HG03342 (cell line): ENCODE data around the gene RPL18A.
"Not testable (repeated sequence)": the region's sequence is repeated elsewhere in the genome, so short reads cannot be mapped to it uniquely, and the experiment has no call there.

Experiments used
- ATAC-seq: cut with Tn5 transposase; IDR thresholded peaks from one replicate; pipeline ENCODE4 v1.9.1; 2021; ENCODE audit warnings: mild to moderate bottlenecking, moderate library complexity; ENCODE audit not compliant: unreplicated experiment

RPL18A gene

DNA sequence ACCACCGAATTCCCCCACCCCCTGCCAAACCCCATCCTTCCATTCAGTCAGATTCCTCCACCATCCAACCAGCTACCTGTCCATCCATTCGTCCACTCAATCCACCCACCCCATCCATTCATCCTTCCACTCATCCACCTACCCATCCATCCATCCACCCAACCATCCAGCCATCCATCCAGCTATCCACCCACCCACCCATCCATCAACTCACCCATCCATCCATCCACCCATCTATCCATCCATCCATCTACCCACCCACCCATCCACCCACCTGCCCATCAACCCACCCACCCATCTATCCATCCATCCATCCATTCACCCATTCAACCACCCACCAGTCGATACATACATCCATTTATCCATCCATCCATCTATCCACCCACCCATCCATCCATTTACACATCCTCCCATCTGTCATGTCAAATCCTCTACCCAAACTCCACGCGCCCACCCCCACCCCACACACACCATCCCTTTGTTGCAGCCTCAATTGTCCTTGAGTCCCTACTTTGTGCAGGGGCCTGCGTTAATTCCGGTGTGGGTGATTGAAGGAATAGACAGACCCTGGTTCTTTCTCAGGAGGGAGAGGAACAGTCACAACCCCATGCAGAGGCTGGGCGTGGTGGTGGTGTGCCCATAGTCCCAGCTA lies 6.7 kb downstream of the RPL18A start:
- no peak for ATAC-seq

DNA sequence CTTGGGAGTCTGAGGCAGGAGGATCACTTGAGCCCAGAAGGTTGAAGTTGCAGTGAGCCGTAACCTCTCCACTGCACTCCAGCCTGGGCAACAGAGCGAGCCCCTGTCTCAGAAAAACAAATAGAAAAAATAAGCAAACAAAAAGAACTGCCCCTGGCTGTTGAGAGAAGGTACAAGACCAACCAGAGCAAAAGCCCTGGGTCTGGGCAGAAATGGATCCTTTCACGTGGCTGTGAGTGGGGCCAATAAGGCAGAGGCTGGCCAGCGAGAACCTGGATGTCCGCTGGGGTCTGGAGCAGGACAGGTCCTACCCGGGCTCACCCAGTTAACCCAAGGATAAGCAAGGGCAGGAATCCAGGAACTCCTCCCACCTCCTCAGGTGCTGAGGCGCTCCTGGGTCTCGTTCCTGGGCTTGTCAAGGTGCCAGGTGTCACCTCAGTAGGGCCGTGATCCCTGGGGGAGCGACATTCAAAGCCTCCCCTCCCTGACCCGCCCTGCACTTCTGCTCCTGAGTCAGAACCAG lies 7.3 kb downstream of the RPL18A start:
- no peak for ATAC-seq

DNA sequence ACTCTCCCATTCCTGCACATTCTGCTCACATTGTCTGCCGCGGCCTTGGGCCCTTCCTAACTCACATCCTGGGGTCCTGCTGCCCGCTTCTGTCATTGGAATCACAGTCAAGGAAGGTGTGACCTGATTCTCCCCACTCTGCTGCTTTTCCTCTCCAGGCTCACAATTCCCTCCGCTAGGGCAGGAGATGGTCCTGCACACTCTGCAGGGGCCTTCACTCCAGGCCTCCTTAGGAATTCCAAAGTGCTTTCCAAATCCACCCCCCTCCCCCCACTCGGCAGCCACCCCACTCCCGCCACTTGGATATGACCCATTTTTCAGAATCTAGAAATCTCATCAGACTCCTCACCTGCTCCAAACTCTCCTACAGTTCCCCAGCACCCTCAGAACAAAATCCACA lies 9.0 kb downstream of the RPL18A start:
- ATAC-seq: no peak

DNA sequence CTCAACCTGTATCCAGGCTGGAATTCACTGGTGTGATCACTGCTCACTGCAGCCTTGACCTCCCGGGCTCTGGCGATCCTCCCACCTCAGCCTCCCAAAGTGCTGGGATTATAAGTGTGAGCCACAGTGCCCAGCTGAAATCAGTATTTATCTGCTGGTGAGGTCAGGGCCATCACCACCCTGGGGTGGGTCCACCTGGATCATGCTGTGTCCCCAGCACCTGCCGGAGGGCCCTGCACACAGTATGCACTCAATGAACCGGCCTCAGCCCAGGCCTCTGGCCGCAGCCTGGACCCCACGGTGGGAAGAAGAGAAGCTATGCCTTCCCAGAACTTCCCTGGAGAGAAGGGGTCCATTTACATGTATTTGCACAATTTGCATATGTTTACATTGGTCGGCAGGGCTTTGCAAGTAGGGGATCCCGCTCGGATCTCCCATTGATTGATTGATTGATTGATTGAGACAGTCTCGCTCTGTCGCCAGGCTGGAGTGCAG lies 9.5 kb downstream of the RPL18A start:
- no peak for ATAC-seq

DNA sequence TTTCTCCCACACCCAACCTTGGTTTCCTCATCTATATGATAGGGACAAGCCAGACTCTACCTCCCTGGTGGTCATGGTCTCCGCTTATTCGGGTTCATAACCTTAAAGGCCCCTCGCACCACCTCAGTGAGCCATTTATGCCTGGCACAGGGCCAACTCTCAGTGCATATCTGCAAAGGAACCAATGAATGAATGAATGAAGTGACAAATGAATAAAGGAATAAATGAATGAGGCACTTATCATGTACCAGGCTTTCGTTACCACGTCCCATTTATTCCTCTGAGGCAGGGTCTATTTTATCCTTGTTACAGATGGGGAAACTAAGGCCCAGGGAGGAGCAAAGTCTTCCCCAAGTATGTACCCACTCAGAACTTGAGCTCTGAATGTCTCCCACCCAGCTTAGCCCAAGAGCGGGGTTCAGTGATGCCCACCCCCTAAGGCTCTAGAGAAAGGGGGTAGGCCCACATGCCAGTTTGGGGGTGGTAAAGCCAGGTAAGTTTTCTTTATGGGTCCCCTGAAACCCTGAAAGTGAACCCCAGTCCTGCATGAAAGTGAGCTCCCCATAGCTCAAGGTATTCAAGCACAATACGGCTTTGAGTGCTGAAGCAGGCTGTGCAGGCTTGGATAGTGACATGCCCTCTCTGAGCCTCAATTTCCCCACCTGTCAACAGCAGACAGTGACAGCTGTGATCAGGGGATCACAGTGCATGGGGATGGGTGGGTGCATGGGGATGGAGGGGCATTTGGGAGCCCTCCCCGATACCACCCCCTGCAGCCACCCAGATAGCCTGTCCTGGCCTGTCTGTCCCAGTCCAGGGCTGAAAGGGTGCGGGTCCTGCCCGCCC lies 11.5 kb downstream of the RPL18A start:
- ATAC-seq: no peak

DNA sequence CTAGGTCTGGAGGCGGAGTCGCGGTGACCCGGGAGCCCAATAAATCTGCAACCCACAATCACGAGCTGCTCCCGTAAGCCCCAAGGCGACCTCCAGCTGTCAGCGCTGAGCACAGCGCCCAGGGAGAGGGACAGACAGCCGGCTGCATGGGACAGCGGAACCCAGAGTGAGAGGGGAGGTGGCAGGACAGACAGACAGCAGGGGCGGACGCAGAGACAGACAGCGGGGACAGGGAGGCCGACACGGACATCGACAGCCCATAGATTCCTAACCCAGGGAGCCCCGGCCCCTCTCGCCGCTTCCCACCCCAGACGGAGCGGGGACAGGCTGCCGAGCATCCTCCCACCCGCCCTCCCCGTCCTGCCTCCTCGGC lies 12.2 kb downstream of the RPL18A start, which contains the start of gene SLC5A5:
TSS of gene SLC5A5 (plus strand) at position 68 of the 373 bp plus-strand sequence. CDS start 375 bp downstream, outside the sequence.
- ATAC-seq: no peak

DNA sequence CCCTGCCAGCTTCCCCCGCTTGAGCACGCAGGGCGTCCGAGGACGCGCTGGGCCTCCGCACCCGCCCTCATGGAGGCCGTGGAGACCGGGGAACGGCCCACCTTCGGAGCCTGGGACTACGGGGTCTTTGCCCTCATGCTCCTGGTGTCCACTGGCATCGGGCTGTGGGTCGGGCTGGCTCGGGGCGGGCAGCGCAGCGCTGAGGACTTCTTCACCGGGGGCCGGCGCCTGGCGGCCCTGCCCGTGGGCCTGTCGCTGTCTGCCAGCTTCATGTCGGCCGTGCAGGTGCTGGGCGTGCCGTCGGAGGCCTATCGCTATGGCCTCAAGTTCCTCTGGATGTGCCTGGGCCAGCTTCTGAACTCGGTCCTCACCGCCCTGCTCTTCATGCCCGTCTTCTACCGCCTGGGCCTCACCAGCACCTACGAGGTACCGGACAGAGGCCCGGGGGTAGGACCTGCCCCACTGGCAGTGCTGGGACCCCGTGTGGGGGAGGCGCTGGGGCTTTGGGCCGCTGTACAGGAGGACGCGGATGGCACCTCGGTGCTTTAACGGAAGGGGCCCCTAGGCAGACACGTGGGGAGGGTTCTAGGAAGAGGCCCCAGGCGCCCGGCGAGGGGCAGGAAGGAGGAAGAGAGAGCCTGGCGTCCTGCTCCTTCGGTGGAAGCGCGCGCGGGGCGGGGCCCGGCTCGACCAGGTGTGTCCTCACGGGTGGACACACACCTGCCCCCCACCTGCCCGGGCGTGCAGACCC lies 12.7 kb downstream of the RPL18A start:
- no peak for ATAC-seq

DNA sequence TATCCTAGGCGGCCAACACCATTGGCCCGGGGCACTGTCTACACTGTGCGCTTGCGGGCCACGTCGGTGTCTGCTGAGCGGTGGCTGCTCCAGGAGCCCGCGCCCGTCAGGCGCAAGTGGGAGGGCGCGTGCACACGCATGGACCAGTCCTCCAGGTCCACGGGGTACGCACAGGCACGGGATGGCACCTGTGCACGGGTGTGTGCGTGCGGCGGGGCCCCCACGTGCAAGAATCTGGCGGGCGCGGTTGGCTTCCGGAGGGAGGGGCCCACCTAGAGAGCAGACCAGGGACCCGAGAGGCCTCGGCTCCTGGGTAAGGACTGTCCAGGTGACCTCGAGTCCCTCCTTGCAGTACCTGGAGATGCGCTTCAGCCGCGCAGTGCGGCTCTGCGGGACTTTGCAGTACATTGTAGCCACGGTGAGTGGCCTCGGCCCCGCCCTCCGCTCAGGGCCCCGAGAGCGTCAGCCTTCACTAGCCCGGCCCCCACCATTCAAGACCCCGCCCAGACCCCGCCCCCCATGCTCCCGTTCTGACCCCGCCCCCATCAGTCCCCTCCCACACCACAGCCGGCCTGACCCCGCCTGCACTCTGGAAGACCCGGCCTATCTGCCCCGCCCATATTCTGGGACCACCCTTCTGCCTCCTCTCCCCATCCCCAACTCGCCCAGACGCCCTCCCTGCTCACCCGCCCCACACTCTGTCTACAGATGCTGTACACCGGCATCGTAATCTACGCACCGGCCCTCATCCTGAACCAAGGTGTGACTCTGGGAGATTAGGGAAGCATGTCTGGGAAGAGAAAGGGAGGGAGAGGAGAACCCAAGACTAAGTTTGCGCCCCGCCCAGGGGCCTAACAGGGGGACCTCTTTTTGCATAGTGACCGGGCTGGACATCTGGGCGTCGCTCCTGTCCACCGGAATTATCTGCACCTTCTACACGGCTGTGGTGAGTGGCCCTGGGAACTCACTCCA lies 14.4 kb downstream of the RPL18A start:
- no peak for ATAC-seq

DNA sequence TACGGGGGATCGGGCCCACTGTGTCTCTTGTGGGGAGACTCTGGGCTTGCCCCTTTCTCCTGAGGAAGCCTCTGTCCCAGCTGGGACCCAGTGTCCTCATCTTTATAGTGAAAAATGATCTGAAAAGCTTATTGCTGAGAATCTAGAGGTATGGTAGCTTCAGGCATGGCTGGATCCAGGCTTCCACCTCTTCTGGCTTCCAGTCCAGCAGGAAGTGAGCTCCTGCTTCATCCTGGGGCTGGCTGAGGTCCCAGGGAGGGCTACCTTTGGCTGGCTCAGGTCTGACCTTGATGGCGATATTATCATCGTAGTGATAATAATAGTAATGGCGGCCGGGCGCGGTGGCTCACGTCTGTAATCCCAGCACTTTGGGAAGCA lies 15.0 kb downstream of the RPL18A start:
- no peak for ATAC-seq

DNA sequence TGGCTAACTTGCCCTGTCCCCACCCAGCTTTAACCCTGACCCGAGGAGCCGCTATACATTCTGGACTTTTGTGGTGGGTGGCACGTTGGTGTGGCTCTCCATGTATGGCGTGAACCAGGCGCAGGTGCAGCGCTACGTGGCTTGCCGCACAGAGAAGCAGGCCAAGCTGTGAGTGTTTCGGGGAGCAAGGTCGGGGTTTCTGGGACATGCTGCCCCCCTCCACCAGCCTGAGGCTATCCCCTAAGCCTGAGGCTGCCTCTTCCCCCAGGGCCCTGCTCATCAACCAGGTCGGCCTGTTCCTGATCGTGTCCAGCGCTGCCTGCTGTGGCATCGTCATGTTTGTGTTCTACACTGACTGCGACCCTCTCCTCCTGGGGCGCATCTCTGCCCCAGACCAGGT lies 18.0 kb downstream of the RPL18A start:
- no peak for ATAC-seq

DNA sequence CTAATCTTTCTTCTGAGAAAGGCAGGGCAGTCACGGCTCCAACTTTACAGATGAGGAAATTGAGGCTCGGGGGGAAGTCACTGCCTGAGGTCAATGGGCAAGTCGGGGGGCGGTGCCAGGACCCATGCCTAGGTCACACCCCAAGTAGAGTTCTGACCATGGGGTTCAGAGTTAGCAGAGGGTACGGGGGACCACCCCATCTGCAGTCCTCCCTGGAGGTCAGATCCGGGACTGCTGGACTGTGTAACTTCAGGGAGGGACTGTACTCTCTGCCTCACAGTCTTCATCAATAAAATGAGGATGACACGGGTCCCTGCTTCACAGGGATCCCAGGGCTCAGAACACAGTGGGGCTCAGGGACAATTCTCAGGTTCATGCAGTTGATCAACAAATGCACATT lies 19.8 kb downstream of the RPL18A start:
- ATAC-seq: no peak

DNA sequence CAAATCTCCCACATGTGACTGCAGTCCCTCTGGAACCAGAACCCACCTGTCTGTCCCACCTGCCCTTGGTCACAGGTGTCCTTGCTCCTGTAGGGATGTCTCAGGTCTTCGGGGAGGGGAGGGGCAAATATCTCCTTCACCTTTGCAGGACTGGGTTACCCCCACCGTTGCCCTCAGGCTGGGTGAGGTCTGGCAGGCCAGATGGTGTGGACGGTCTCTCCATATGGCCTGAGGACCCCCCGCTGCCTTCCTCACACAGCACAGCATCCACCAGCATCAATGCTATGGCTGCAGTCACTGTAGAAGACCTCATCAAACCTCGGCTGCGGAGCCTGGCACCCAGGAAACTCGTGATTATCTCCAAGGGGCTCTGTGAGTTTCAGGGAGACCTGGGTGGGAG lies 22.0 kb downstream of the RPL18A start:
- ATAC-seq: no peak

DNA sequence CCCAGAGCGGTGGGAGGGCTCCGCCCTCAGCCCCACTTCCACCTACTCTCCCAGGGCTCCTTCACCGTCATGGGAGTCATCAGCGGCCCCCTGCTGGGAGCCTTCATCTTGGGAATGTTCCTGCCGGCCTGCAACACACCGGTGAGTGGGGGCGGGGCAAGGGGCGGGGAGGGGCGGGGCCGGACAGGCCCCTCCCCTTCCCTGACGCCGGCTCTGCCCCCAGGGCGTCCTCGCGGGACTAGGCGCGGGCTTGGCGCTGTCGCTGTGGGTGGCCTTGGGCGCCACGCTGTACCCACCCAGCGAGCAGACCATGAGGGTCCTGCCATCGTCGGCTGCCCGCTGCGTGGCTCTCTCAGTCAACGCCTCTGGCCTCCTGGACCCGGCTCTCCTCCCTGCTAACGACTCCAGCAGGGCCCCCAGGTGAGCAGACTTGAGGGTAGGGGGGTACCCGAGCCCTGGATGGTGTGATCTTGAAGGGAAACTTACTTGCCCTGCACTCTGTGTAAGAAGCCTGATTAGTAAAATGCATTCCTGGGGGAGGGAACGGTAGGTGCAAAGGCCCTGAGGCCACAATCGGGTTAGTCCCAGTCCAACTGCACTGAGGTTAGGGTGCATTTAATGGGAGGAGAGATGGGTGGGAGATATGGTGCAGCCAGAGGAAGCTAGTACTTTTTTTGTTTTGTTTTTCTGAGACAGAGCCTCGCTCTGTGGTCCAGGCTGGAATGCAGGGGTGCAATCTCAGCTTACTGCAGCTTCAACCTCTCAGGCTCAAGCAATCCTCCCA lies 24.1 kb downstream of the RPL18A start:
- ATAC-seq: no peak

DNA sequence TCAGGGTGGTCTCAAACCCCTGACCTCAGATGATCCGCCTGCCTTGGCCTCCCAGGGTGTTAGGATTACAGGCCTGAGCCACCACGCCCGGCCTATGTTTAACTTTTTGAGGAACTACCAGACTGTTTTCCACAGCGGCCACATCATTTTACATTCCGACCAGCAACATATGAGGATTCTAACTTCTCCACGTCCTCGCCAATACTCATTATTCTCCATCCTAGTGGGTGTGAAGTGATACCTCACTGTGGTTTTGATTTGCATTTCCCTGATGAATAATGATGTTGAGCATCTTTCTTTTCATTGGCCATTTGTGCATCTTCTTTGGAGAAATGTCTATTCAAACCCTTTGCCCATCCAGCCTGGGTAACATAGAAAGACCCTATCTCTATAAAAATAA lies 26.8 kb downstream of the RPL18A start:
- no peak for ATAC-seq

DNA sequence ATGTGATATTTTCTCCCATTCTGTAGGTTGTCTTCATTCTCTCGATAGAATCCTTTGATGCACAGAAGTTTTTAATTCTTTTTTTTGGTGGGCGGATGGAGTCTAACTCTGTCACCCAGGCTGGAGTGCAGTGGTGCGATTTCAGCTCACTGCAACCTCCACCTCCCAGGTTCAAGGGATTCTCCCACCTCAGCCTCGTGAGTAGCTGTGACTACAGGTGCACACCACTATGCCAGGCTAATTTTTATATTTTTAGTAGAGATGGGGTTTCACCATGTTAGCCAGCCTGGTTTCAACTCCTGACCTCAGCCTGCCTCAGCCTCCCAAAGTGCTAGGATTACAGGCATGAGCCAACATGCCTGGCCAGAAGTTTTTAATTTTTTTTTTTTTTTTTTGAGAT lies 27.5 kb downstream of the RPL18A start:
- not testable (repeated sequence) for ATAC-seq

DNA sequence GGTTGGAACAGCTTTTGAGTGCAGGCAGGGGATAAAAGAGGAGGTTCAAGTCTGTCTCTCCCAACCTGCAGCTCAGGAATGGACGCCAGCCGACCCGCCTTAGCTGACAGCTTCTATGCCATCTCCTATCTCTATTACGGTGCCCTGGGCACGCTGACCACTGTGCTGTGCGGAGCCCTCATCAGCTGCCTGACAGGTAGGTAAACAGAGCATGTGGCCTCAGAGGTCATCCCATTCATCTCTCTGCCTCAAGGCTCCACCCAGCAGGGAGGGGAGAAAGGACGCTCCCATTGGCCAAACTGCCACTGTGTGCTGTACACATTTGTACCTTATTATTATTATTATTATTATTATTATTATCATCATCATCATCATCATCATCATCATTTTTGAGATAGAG lies 28.6 kb downstream of the RPL18A start:
- ATAC-seq: no peak

DNA sequence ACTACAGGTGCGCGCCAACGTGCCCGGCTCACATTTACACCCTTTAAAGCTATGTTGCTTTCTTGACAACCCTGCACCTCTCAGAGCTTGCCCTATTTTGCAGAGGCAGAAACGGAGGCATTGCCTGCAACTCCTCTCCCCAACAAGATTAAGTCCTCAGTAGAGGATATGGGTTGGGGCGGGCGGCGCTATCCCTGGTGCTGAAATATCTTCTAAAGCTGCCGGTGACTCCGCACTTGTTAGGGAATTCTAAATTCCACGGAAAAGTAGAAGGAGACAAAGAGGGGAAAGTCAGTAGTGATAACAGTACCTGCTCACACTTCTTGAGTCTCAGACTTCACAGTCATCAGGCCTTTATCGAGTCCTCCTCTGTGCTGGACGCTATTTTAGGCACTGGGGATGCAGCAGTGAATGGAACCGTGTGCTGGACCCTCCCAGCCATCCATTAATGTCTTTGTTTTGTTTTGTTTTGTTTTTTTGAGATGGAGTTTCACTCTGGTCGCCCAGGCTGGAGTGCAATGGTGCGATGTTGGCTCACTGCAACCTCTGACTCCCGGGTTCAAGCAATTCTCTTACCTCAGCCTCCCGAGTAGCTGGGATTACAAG lies 30.0 kb downstream of the RPL18A start:
- ATAC-seq: no peak

DNA sequence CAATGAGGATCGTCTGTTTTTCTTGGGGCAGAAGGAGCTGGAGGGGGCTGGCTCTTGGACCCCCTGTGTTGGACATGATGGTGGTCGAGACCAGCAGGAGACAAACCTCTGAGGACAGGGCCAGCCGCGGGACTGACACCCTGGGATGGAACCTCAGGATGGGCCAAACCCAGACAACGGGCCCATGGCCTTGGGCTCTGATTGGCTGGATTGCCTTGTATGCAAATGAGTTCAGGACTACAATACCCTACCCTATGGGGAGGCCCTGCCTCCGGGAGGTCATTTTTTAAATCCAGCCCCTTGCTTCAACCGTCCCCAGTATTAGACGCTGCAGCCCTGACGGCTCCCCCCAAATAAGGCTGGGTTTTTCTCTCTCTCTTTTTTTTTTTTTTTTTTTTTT lies 34.1 kb downstream of the RPL18A start:
- no peak for ATAC-seq

DNA sequence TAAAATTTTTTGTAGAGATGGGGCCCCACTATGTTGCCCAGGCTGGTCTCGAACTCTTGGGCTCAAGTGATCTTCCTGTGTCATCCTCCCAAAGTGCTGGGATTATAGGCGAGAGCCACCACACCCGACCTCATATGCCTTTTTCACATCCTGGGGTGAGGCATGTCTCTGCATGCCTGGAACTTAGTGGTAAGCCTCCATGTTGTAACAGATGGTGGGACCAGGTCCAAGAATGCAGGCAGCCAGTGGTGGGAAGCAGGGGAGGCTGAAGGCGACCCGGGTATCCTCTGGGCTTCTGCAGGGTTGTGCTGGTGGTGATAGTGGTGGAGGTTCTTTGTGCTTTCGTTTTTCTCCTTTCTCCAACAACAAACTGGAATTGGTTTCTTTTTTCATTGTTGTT lies 43.0 kb downstream of the RPL18A start:
- no peak for ATAC-seq
